NCI-H2171 treated with DMSO at 0.1 percent for 48 hours (cell line): ENCODE results near the gene PLAC8.
"Not testable (repeated sequence)": the region's sequence is repeated elsewhere in the genome, so short reads cannot be mapped to it uniquely, and the experiment has no call there.

ENCODE experiments used
- DNase-seq: peaks from one replicate; lab custom pipeline; 2025; lab: John Stamatoyannopoulos, UW

Gene PLAC8

DNA sequence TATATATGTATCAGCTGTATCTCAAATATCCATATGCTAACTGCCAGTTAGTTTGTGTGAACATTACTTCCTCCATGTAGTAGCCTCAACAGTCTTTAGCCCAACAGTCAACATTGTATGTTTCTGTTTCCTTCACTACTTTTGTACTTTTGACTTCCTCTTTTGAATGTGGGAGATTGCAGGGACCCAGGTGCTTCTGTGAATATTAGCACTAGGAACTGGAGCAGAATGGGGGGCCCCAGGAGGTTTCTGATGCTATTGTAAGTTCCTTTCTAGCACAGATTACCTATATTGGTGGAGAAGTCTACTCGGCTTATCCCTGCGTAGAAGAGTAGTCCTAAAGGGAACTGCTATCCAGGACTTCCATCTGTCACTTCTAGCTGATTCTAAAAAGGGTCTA lies 2.3 kb downstream of the PLAC8 start:
- DNase-seq: peak; percentile 10

DNA sequence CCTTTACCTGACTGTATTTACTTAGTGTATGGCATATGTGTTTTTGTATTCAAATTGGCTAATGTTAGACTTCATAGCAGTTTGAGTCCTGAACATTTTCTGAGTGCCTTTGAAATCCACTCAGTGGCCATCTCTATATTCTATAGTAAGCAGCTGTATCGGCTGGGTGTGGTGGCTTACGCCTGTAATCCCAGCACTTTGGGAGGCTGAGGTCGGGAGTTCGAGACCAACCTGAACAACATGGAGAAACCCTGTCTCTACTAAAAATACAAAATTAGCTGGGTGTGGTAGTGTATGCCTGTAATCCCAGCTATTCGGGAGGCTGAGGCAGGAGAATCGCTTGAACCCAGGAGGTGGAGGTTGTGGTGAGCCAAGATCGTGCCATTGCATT lies 2.8 kb downstream of the PLAC8 start:
- not testable (repeated sequence) for DNase-seq

DNA sequence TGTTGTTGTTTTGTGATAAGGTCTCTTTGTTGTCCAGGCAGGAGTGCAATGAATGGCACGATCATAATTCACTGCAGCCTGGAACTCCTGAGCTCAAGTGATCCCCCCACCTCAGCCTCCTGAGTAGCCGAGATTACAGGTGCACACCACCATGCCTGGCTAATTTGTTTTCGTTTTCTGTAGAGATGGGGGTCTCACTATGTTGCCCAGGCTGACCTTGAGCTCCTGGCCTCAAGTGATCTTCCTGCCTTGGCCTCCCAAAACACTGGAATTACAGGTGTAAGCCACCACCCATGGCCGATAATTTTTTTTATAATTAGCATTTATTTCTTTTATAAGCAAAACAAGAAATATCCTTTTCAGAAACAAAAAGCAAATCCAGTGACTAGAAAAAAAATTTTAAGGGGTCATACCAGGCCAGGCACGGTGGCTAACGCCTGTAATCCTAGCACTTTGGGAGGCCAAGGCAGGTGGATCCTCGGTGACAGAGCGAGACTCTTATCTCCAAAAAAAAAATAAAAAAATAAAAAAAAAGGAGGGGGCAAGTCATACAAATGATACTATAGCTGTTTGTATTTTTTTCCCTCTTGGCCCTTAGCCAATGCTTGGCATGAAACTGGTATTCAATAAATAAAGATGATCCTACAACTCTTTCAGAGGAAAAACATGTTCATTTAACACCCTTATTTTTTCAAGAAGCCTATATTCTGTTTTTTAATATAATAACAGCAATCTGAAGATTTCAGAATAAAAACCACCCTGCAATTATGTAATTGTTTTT lies 3.4 kb downstream of the PLAC8 start:
- DNase-seq: peak; percentile 77

DNA sequence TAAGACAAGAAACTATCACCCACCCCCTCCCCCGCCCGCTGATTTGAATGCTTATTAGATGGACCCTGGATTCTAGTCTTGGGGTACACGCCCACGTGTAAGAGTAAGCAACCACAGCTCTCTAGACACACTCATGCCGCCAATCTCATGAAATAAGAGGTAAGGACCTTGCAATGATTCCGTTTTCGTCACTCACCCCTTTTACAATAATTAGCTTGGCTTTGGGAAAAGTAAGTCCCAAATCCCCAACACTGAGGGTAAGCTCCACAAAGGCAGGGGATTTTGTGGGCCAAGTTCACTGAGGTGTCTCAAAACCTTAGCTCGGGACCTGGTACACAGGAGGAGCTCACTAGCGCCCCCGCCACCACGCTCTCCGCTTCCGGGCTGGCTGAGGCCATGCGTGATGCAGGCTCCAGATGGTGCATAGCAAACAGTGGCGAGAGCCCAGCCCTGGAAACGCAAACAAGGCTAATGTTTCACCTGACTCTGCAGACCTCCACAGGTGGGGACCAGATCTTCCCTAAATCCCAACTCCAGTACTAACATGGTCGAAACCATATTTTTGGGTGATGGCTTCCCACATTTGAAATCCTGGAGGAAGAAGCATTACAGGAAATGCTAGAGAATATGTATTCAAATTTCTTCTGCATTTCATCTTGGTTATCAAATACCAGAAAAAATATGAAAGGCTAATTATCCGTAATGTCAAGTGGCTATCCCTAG lies 4.1 kb downstream of the PLAC8 start:
- peak; percentile 91 for DNase-seq

DNA sequence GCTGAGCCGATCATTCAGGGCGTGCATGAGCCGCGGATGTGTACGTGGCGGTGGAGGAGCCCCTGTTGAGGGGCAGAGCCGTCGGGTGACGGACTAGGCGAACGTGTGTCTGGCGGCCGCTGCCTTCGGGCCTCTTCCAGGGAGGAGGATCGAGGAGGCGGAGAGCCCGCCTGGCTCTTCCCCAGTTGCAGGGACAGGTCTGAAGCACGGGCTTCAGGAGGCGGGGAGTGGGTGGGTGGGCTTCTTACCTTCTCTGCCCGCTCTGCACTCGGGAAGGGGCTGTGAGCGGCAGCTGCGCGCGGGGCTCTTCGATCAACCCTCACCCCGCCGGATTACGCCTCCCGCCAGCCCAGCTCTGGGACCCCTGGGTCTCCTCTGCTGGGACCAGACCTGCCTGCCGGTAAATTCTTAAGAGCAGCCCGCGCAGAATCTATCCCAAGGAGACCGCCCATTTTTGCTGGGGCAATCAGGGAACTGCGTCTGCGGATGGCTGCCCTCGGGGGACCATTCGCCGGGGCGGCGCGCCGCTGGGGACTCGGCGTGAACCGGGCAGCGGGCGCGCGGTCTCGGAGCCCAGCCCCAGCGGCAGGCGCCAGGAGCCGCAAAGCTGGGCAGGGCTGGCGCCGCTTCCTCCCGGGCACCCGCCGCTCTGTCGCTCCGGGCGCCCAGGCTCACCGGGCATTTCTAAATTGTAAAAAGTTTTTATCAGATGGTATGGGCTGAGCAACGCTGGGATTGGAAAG lies 4.9 kb downstream of the PLAC8 start:
- peak; percentile 68 for DNase-seq

DNA sequence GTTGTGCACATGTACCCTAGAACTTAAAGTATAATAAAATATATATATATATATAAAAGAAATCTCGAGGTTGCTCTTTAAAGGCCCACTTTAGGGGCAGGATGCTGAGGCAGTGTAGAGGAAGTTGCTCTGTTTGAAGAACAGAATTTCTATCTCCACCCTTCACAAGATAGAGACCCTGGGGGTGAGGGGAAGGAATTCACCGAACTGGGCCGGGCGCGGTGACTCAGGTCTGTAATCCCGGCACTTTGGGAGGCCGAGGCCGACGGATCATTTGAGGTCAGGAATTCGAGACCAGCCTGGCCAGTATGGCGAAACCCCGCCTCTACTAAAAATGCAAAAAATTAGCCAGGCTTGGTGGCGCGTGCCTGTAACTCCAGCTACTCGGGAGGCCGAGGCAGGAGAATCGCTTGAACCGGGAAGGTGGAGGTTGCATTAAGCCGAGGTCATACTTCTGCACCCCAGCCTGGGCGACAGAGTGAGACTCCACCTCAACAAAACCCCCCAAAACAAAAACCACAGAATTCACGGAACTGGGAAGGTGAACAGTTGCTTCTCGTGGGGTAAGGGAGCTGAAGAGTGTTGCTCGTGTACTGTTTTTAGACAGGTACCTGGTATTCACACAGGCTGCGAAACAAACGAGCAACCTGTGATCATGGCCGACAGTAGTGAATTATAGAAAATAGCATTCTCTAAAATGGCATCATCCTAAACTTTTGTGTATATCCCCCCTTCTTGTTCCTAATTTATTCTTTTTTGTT lies 6.2 kb downstream of the PLAC8 start:
- no peak for DNase-seq

DNA sequence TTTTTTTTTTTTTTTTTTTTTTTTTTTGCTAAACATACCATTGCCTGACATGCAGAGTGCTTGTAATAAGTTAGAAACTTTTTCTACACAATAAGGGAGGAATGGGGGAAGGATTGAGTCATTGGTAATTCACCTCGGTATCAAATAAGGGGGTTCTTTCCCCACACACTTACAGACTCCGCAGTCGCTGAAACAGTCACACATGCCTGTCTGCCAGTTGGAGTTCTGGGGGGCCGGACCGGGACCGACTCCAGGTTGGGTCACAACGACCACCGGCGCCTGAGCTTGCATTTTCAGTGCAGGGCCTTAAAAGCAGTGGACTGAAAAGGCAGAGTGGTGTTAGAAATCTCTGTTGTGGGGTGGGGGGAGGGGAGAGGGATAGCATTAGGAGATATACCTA lies 6.9 kb downstream of the PLAC8 start:
- DNase-seq: no peak

DNA sequence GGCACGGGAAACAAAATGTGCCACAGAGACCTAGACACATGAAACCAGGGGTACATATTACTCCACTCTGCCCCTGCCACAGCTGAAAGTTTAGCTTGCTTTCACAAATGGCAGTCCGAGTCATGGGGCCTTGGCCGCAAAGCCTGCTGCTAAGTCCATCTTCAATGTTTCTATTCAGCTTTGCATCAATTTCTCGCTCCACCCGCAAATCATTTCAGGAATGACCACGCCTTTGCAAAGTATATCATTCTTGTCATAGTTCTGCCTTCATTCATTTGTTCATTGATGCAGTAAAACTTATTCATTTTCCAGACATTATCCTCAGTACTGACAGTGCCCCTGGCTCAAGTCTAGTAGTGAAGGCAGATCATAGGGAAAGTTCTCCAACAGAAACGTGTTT lies 9.5 kb downstream of the PLAC8 start:
- no peak for DNase-seq

DNA sequence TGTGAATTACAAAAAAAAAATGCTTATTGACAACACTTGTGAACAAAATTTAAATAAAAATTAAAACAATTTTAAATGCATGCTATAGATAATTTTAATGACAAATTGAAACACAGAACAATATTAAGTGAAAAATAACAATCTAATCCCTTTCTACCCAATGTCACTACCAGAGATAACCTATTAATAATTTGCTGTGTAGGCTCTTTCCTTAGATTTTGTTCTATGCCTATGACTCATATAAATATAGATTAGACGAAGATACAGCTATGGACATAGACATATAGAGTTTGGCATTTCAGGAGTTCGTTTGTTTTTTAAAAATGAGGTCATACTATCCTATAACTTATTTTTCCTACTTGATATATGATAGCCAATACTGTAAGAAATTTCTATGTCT lies 18.1 kb downstream of the PLAC8 start:
- no peak for DNase-seq

DNA sequence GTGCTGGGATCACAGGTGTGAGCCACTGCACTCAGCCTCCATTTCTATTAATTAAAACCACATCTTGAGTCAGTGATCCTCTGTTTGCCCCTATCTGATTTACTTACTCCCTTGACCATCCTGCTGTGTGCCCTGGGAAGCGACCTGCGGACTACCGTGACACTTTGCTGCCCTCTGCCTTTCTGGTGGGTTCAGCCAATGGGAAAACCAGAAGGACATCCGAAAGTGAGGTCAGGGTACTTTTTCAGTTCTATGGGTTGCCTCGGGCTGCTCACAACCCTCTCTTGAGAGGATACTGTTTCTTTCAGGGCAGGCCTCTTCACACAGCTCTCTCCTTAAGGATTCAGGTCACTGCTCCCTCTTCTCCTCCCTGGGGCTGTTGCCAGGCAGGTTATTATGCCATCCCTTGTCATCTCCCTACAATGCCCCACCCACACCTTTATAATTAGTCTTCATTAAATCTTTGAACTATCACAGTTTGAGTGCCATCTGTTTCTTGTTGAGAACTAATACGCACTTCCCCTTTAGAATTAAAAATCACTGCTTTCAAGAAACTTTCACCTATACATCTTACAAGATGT lies 21.4 kb downstream of the PLAC8 start:
- no peak for DNase-seq

DNA sequence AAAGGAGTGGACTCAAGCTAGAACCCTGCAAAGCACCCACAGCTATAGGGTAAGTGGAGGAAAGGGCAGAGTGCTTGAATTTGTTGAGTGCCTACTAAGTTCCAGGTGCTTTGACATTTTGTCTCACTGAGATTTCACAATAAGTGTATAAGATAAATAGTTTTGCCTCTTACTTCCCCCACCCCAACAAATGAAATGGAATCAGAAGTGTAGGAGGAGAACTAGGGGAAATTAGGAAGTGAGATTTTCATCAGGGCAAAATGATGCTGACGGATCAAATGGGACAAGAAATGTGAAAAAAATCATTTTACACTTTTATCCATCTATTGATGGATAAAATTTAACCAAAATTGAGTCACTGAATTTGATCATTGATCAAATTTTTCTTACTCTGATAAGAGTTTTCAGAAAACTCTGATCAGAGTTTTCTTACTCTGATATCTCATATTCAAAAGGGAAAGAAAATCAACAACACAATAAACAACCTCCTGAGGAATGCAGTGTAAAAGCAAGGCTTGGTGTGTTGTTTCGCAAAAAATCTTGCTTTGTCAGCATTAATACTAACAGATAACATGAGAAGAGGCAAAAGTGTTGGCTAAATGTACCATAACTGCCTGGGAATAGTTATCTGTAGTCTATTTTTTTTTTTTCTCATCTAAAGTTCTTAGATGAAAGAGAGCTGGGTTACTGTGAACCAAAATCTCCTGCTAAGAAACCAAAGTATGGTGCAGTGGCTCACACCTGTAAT lies 24.9 kb downstream of the PLAC8 start:
- no peak for DNase-seq

DNA sequence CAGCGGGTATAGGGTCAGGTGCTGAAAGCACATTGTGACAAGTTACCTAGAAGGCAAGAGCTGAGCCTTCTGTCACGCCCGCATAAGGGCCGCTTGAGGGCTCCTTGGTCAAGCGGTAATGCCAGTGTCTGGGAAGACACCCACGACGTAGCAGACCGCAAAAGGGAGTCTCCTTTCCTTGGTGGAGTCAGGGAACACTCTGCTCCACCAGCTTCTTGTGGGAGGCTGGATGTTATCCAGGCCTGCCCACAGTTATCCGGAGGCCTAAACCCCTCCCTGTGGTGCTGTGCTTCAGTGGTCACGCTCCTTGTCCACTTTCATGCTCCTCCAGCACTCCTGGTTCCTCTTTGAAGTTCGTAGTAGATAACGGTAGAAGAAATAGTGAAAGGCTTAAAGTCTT lies 29.6 kb downstream of the PLAC8 start:
- not testable (repeated sequence) for DNase-seq

DNA sequence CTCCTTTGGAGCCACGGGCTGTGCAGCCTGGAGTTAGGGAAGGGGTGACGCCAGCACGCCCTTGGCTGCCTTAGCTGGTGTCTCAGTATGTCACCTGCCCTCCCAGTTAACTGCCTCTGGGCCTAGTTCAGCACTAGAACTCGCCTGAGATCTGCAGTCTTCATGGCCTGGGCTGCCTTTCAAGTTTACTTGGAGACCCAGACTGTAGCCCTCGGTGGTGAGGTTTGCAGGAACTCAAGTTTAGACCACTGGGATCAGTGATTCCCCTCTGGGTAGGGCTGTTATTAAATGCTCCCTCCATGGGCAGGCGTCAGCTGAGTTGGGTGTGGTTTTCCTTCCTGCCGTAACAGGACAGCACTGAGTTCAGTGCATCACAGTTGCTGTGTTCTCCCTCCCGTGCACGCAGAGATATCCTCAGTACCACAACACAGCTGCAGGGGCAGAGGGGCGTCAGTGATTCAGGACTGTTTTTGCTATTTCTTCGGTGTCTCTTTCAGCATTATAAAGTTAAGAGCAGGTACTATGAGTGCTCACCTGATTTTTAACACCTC lies 30.5 kb downstream of the PLAC8 start:
- DNase-seq: no peak

DNA sequence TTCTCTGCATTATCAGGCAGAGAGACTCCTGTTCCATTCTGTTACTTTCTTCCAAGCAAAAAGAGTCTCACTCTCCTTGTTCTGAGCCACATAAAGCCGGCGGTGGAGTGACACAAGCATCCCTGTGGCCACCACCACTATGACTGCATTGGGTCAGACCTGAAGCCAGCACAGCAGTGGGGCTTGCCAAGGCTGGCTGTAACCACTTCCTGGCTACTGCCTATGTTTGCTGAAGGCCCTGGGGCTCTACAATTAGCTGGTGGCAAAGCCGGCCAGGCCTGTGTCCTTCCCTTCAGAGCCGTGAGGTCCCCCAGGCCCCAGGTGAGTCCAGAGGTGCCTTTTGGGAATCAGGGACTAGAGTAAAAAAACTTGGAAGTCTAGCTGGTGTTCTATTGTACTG lies 31.8 kb downstream of the PLAC8 start:
- no peak for DNase-seq

DNA sequence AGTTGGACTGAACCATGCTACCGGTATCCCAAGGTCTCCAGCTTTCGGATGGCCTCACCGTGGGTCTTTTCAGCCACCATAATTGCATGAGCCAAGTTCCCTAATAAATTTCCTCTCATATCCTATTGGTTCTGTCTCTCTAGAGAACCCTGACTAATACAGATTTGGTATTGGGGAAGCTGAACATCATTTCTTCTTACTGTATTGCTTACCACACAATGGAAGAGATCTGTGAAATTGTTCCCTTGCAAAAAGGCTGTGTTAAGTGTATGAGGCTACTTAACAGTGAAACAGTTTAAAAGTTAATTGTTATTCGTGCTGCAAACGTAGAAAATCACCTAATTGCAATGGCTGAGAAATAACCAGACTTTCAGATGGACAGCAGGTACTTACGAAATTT lies 34.0 kb downstream of the PLAC8 start:
- DNase-seq: no peak

DNA sequence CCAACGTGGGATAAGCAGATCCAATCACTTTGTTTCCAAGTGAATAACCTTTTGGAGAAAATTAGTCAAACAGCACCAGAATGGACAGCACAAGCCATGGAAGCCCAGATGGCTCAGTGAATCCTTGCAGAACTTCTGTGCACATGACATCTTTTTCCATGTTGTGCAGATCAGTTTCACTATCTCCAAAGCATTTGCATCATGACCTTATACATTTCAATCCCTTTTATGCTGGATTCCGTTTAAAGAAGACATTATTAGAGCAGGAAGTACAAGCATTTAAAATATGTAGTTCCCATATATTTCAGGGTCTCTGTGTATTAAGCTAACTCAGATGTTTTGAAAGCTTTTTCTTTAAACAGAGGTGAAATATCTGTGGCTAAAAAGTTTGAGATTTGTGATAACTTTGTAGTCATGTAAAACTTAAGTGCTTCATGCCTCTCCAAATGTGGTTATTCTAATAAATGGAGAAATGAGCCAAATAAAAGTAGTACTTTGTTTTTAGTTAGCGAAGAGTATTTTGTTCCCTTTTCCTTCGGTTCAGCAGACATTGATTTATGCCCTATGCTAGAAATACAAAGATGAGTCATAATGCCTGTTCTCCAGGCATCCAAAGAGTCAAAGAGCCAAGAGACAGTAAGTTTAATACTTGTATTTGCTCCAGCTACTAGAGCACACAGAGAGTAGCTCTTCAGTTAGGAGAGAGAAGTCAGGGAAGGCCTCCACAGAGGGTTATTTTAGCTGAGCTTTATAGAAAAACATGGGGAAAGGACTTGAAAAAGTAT lies 39.0 kb downstream of the PLAC8 start:
- DNase-seq: no peak

DNA sequence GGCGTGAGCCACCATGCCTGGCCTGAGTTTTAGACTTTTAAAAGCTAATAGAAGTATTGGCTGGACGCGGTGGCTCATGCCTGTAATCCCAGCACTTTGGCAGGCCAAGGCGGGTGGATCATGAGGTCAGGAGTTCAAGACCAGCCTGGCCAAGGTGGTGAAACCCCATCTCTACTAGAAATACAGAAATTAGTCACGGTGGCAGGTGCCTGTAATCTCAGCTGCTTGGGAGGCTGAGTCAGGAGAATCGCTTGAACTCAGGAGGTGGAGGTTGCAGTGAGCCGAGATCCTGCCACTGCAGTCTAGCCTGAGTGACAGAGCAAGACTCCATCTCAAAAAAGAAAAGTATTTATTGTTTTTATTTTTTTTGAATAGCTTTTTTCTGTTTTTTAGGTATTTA lies 39.7 kb downstream of the PLAC8 start:
- not testable (repeated sequence) for DNase-seq

DNA sequence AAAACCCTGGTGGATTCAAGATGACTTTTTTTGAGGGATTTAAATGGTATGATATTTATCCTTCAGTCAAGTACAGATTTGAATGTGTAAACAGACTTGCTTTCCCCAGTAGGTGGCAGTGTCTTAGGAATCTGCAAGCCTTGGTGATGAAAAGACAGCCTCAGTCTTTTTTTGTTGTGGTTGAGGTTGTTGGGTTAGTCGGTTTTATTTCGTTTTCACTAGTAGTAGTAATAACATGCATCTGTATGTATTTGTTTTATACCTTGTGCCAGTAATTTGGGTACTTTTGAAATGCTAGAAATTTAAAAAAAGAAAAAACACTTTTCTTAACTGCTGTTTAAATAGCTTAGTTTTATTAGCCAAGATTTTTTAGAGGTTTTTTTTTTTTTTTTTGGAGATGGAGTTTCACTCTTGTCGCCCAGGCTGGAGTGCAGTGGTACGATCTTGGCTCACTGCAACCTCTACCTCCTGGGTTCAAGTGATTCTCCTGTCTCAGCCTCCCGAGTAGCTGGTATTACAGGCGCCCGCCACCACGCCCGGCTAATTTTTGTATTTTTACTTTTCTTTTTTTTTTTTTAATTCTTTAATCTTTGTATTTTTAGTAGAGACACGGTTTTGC lies 40.3 kb downstream of the PLAC8 start:
- DNase-seq: peak; percentile 36

DNA sequence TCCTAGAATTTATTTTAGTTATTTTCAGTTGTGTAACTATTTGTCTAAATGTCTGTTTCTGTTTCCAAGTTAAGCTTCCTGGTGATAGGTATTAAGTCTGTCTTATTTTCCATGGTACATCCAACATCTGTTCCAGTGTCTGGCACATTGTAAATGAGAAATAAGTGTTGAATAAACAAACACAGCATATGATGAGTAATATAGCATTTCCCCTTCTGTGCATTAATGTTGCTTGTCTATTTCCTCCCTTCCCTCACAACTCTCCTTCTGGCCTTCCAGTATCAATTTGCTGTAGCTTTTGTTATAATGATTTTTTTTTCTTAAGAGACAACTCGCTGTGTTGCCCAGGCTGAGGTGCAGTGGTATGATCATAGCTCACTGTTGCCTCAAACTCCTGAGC lies 43.4 kb downstream of the PLAC8 start:
- peak; percentile 12 for DNase-seq
